ENCODE results near the gene NTF3.

Gene NTF3

GRCh38 chr12:5485454-5485853 is 53.5 kb downstream of the NTF3 start:
- no peak for TF ChIP-seq CTCF (IDR thresholded peaks at IDR 0.05; ENCODE audit: low read depth, low read length)
- DNase-seq (ENCODE audit: low read depth in 2 of 2) = no peak
- no peak overlapping the region for H3K4me3 ChIP-seq (replicated peaks in 1 of 2; ENCODE audit: low read depth in 2 of 2, low read length in 2 of 2)

DNA sequence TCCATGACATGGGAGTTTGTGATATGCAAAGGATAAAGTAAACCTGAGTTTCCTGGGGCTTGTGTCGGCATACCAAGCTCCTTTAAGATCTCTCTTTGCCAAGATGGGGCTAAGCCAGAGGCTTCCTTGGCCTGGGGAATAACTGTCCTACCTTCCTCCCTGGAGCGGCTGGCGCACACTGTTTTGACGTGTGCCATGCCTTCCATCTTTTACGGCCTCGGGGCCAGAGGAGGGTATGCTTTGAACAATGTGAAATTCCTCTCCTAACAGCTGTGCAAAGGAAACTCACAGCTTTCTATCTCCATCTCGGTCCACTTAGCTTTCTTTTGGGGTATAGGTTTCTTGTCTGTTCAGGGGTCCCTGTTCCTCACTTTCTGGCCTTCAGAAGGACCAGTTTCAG is 55.2 kb downstream of the NTF3 start:
- DNase-seq (ENCODE audit: low read depth in 2 of 2) = no peak
- TF ChIP-seq CTCF (IDR thresholded peaks at IDR 0.05; ENCODE audit: low read depth, low read length) = no peak
- no peak overlapping the region for H3K4me3 ChIP-seq (replicated peaks in 1 of 2; ENCODE audit: low read depth in 2 of 2, low read length in 2 of 2)

- no peak for TF ChIP-seq CTCF (IDR thresholded peaks at IDR 0.05; ENCODE audit: low read depth, low read length)
- no peak overlapping the region for H3K4me3 ChIP-seq (replicated peaks in 1 of 2; ENCODE audit: low read depth in 2 of 2, low read length in 2 of 2)
- no peak for DNase-seq (ENCODE audit: low read depth in 2 of 2)
Observed at GRCh38 chr12:5487948-5488625, 56.2 kb downstream of the NTF3 start.

GRCh38 chr12:5488626-5488955 is 56.7 kb downstream of the NTF3 start:
- DNase-seq (ENCODE audit: low read depth in 2 of 2) = peak in 1 of 2 donors; percentile 2
- no peak overlapping the region for H3K4me3 ChIP-seq (replicated peaks in 1 of 2; ENCODE audit: low read depth in 2 of 2, low read length in 2 of 2)
- no peak for TF ChIP-seq CTCF (IDR thresholded peaks at IDR 0.05; ENCODE audit: low read depth, low read length)

GRCh38 chr12:5489017-5489416 is 57.1 kb downstream of the NTF3 start:
- H3K4me3 ChIP-seq (replicated peaks in 1 of 2; ENCODE audit: low read depth in 2 of 2, low read length in 2 of 2) = no peak overlapping the region
- no peak for TF ChIP-seq CTCF (IDR thresholded peaks at IDR 0.05; ENCODE audit: low read depth, low read length)
- no peak for DNase-seq (ENCODE audit: low read depth in 2 of 2)

DNA sequence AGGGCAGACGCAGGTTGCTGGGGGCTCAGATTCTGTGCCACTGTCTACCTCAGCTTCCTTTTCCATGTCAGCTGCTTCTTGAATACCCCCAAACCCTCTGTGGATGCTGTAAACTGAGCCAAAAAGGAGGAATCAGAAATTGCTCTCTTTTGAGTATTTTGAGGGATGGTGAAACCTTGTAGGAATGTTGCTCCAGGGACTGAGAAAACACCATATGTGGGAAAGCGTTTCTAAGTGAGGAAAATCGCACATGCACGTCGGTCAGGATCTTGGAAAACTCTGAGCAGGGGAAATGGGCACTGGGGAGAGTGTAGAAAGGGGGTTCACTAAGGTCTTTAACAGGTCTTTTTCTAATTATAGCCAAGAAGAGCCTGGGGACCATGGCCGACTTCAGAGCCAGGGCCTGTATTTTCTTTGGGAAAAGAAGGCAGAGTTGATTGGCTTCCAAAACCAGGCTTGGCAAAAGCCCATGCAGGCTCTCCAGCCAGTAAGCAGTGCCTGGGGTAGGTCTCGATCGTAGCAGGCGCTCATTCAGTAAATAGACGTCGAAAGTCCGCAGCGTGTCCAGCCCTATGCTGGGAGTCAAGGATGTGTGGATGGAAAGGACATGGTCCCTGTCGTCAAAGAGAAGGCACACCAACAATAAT is 58.0 kb downstream of the NTF3 start:
- no peak overlapping the region for H3K4me3 ChIP-seq (replicated peaks in 1 of 2; ENCODE audit: low read depth in 2 of 2, low read length in 2 of 2)
- no peak for DNase-seq (ENCODE audit: low read depth in 2 of 2)
- TF ChIP-seq CTCF (IDR thresholded peaks at IDR 0.05; ENCODE audit: low read depth, low read length) = no peak

DNA sequence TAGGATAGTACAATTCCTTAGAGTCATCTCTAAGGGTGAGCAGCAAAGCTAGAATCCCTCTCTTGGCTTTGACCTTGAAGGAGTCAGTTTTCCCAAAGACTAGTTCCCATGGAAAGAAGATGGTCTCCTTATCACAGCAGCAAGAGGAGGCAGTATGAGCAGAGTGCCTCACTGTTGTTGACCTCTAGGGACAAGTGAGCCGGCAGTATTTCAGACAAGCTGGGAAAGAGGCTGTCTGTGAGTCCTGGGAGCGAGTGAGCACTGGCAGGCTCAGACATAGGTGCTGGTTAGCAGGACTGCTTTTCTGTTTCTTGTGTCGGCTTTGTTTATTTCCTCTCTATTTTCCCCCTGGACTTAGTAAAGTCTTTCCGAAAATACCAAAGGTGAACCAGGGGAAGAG is 60.7 kb downstream of the NTF3 start:
- TF ChIP-seq CTCF (IDR thresholded peaks at IDR 0.05; ENCODE audit: low read depth, low read length) = no peak

More for the DNA sequence above, 60.7 kb downstream of the NTF3 start:
- no peak for DNase-seq (ENCODE audit: low read depth in 2 of 2)
- no peak overlapping the region for H3K4me3 ChIP-seq (replicated peaks in 1 of 2; ENCODE audit: low read depth in 2 of 2, low read length in 2 of 2)
